ENCODE data around the gene ACTR8.

ACTR8 gene

GRCh38 chr3:53862241-53862640, 19.7 kb downstream of the ACTR8 start:
- DNase-seq, result no peak

GRCh38 chr3:53860196-53860595, 21.8 kb downstream of the ACTR8 start:
- DNase-seq, result no peak

GRCh38 chr3:53859178-53859577, 22.8 kb downstream of the ACTR8 start:
- DNase-seq, result no peak

- DNase-seq, result no peak
Observed at GRCh38 chr3:53858096-53858741, 23.7 kb downstream of the ACTR8 start.

GRCh38 chr3:53856964-53857363, 25.0 kb downstream of the ACTR8 start:
- DNase-seq, result no peak

- no peak for DNase-seq
Observed at GRCh38 chr3:53850895-53851294, 31.1 kb downstream of the ACTR8 start.

GRCh38 chr3:53849916-53850315, 32.0 kb downstream of the ACTR8 start:
- DNase-seq, result no peak

- DNase-seq, result no peak
Observed at GRCh38 chr3:53846851-53847155, 35.1 kb downstream of the ACTR8 start.

- peak; percentile 2 for DNase-seq
Observed at GRCh38 chr3:53846134-53846850, 35.7 kb downstream of the ACTR8 start, which contains the start of the genes CHDH and IL17RB. Gene CHDH, minus strand, starts transcription at chr3:53846419. Its CDS starts 22,411 bp downstream, at chr3:53824008. Gene IL17RB, plus strand, starts transcription at chr3:53846568. Its CDS starts 21 bp downstream, at chr3:53846589.

- no peak for DNase-seq
Observed at GRCh38 chr3:53845881-53846133, 36.1 kb downstream of the ACTR8 start.

GRCh38 chr3:53845103-53845880, 36.7 kb downstream of the ACTR8 start:
- DNase-seq, result no peak

- no peak for DNase-seq
Observed at GRCh38 chr3:53844262-53845102, 37.5 kb downstream of the ACTR8 start.

GRCh38 chr3:53843195-53844177, 38.5 kb downstream of the ACTR8 start:
- no peak for DNase-seq

GRCh38 chr3:53842436-53843194, 39.3 kb downstream of the ACTR8 start:
- DNase-seq, result no peak

- no peak for DNase-seq
Observed at GRCh38 chr3:53841296-53841695, 40.7 kb downstream of the ACTR8 start.

- DNase-seq, result no peak
Observed at GRCh38 chr3:53837331-53837730, 44.6 kb downstream of the ACTR8 start.

- no peak for DNase-seq
Observed at GRCh38 chr3:53836084-53836872, 45.7 kb downstream of the ACTR8 start.

GRCh38 chr3:53835257-53835656, 46.7 kb downstream of the ACTR8 start:
- no peak for DNase-seq

- DNase-seq, result no peak
Observed at GRCh38 chr3:53834429-53835095, 47.4 kb downstream of the ACTR8 start.

GRCh38 chr3:53833700-53834099, 48.3 kb downstream of the ACTR8 start:
- DNase-seq, result no peak
